NB4 (cell line): Measurements from ENCODE around the gene CD99.
"Not testable (repeated sequence)": the region's sequence is repeated elsewhere in the genome, so short reads cannot be mapped to it uniquely, and the experiment has no call there.

ENCODE experiments used
- DNase-seq: peaks from one replicate; pipeline ENCODE4 v3.0.0; 2010; ENCODE audit warnings: low read depth
- H3K4me3 ChIP-seq: one replicate; pipeline ENCODE4 v1.5.1; 2011; ENCODE audit warnings: mild to moderate bottlenecking, low read depth, low read length, moderate library complexity
- CTCF ChIP-seq: IDR thresholded peaks from one replicate; pipeline ENCODE4 v1.5.1; 2012; ENCODE audit warnings: low read depth, low read length
- MAX ChIP-seq: IDR thresholded peaks from 2 replicates; pipeline ENCODE4 v1.6.1; 2011; ENCODE audit warnings: low read depth, low read length
- MYC ChIP-seq: IDR thresholded peaks from 2 replicates; pipeline ENCODE4 v1.6.1; 2011; ENCODE audit warnings: low read depth, low read length
- POLR2A ChIP-seq: IDR thresholded peaks from 2 replicates; pipeline ENCODE4 v1.6.1; 2011; ENCODE audit warnings: mild to moderate bottlenecking; ENCODE audit not compliant: insufficient read length; ENCODE audit errors: extremely low read depth

CD99 gene

GRCh38 chrX:2769615-2770014 is 78.5 kb downstream of the CD99 start:
- DNase-seq: no peak
- no peak overlapping the region for H3K4me3 ChIP-seq
- no peak for TF ChIP-seq CTCF

GRCh38 chrX:2773166-2774055 is 82.3 kb downstream of the CD99 start:
- DNase-seq, H3K4me3 ChIP-seq: not testable (repeated sequence)

GRCh38 chrX:2774057-2774456 is 83.0 kb downstream of the CD99 start:
- H3K4me3 ChIP-seq: no peak overlapping the region
- DNase-seq: no peak
- TF ChIP-seq POLR2A (no peak), MAX (no peak), MYC (no peak)

- DNase-seq: no peak
- no peak overlapping the region for H3K4me3 ChIP-seq
- TF ChIP-seq MAX (no peak), CTCF (no peak), POLR2A (no peak), MYC (no peak)
Observed at GRCh38 chrX:2774776-2775175, 83.7 kb downstream of the CD99 start.

GRCh38 chrX:2780472-2781225 is 89.6 kb downstream of the CD99 start:
- DNase-seq, H3K4me3 ChIP-seq: not testable (repeated sequence)

- no peak overlapping the region for H3K4me3 ChIP-seq
- TF ChIP-seq POLR2A (no peak), CTCF (no peak), MYC (no peak), MAX (no peak)
- DNase-seq: no peak
Observed at GRCh38 chrX:2781226-2781571, 90.1 kb downstream of the CD99 start.

GRCh38 chrX:2781698-2782097 is 90.6 kb downstream of the CD99 start:
- H3K4me3 ChIP-seq: no peak overlapping the region
- no peak for DNase-seq
- no peak for TF ChIP-seq MAX
- TF ChIP-seq MYC: no peak

- TF ChIP-seq MAX (no peak), CTCF (no peak), POLR2A (no peak), MYC (no peak)
- DNase-seq: no peak
Observed at GRCh38 chrX:2782171-2782570, 91.1 kb downstream of the CD99 start.

More at GRCh38 chrX:2782171-2782570, 91.1 kb downstream of the CD99 start:
- H3K4me3 ChIP-seq: no peak overlapping the region
